PC-3 (cell line): ENCODE results near the gene ELAC2. TPM values are rescaled to one million over a fixed set of nuclear protein-coding genes. Genes with fewer than 3 reads are reported as not detected.

ENCODE experiments used
- ATAC-seq: fragments of 200-7000 bp; cut with Tn5 transposase; 2 replicates; pipeline ENCODE4 v1.9.1; 2020; ENCODE audit warnings: mild to moderate bottlenecking, moderate library complexity
- BruUV-seq: library from RNA; stranded (reverse); fragments of 400-500 nt; replicated peaks from 2 replicates; lab custom pipeline; 2021; lab: Mats Ljungman, UMichigan
- CTCF ChIA-PET: fragments of 300-600 bp; sonication (Branson Sonifier 250); formaldehyde crosslinking; loops from one replicate; lab custom pipeline; 2022; ENCODE audit warnings: antibody characterized with exemption; lab: Charles Lee
- POLR2A ChIA-PET: fragments of 300-600 bp; sonication (Branson Sonifier 250); formaldehyde crosslinking; loops from one replicate; lab custom pipeline; 2022; ENCODE audit warnings: antibody characterized with exemption; ENCODE audit not compliant: unreplicated experiment; lab: Charles Lee
- DNase-seq: peaks from one replicate; pipeline ENCODE4 v3.0.0-alpha.2; 2015
- H2AFZ ChIP-seq: fragments of 300-600 bp; sonication (generic); 2 replicates; pipeline ENCODE4 v1.6.0; 2016; ENCODE audit warnings: antibody characterized with exemption, low read length
- H3F3A ChIP-seq: fragments of 300-600 bp; sonication (generic); one replicate; pipeline ENCODE4 v1.6.0; 2017; ENCODE audit warnings: antibody characterized with exemption, low read length, control low read depth, mild to moderate bottlenecking; ENCODE audit not compliant: unreplicated experiment
- H3K27ac ChIP-seq: fragments of 300-600 bp; sonication (generic); 2 replicates; pipeline ENCODE4 v1.5.1; 2016; ENCODE audit warnings: mild to moderate bottlenecking, low read length
- H3K27me3 ChIP-seq: fragments of 300-600 bp; sonication (generic); 2 replicates; pipeline ENCODE4 v1.6.1; 2016; ENCODE audit warnings: low read length, mixed read lengths
- H3K36me3 ChIP-seq: fragments of 300-600 bp; sonication (generic); 2 replicates; pipeline ENCODE4 v1.6.1; 2016; ENCODE audit warnings: low read depth, mixed run types, low read length, mixed read lengths
- H3K4me1 ChIP-seq: fragments of 300-600 bp; sonication (generic); 2 replicates; pipeline ENCODE4 v1.5.1; 2016; ENCODE audit warnings: low read length; ENCODE audit not compliant: insufficient read depth
- H3K4me2 ChIP-seq: fragments of 300-600 bp; sonication (generic); 2 replicates; pipeline ENCODE4 v1.6.0; 2016; ENCODE audit warnings: low read length
- H3K4me3 ChIP-seq: fragments of 300-600 bp; sonication (generic); 2 replicates; pipeline ENCODE4 v1.5.1; 2016; ENCODE audit warnings: mild to moderate bottlenecking, low read length, mixed read lengths
- H3K79me2 ChIP-seq: fragments of 300-600 bp; sonication (generic); 2 replicates; pipeline ENCODE4 v1.6.1; 2017; ENCODE audit warnings: low read length, mixed read lengths
- H3K9ac ChIP-seq: fragments of 300-600 bp; sonication (generic); 2 replicates; pipeline ENCODE4 v1.6.0; 2016; ENCODE audit warnings: mild to moderate bottlenecking, low read length
- H3K9me2 ChIP-seq: fragments of 300-600 bp; sonication (generic); replicated peaks from 2 replicates; pipeline ENCODE4 v1.6.1; 2016; ENCODE audit warnings: mixed run types, low read length, mixed read lengths
- H3K9me3 ChIP-seq: fragments of 300-600 bp; sonication (generic); 2 replicates; pipeline ENCODE4 v1.6.1; 2016; ENCODE audit warnings: low read length, mixed read lengths
- H4K20me1 ChIP-seq: fragments of 300-600 bp; sonication (generic); 2 replicates; pipeline ENCODE4 v1.6.1; 2016; ENCODE audit warnings: low read length, mixed read lengths
- CTCF ChIP-seq: fragments of 300-600 bp; sonication (generic); conservative IDR thresholded peaks from 2 replicates; pipeline ENCODE4 v1.5.1; 2017; ENCODE audit warnings: antibody characterized with exemption, low read depth, mild to moderate bottlenecking, low read length
- EZH2 ChIP-seq: fragments of 300-600 bp; sonication (generic); IDR thresholded peaks from one replicate; pipeline ENCODE4 v1.6.1; 2017; ENCODE audit warnings: antibody characterized with exemption, mild to moderate bottlenecking, low read length; ENCODE audit not compliant: unreplicated experiment
- EZH2phosphoT487 ChIP-seq: fragments of 300-600 bp; sonication (generic); IDR thresholded peaks from 2 replicates; pipeline ENCODE4 v1.6.1; 2018; ENCODE audit warnings: mild to moderate bottlenecking, antibody characterized with exemption, low read length, borderline replicate concordance
- intact Hi-C: fragments of 100-400 bp; cut with micrococcal nuclease; formaldehyde crosslinking; loops from 2 replicates; pipeline ENCODE4 v1.9.0; 2023
- total RNA-seq: library from RNA; depleted of rRNA; stranded (reverse); fragments of >200 nt; gene quantifications from 2 replicates; pipeline ENCODE4 v1.2.3, GENCODE V29; 2014

The ELAC2 gene
- total RNA-seq, 1 experiment from 2014 or later = 270 TPM

- Histone ChIP-seq H3K27ac (no peak overlapping the region), H3K79me2 (no peaks in the 10 kb centered on the region), H3K4me3 (no peak overlapping the region), H2AFZ (no peak overlapping the region), H3K36me3 (no peaks in the 10 kb centered on the region), H3F3A (no peaks in the 10 kb centered on the region), H3K9me2 (no peaks in the 10 kb centered on the region), H3K9me3 (no peaks in the 10 kb centered on the region), H3K4me2 (no peak overlapping the region), H3K4me1 (no peaks in the 10 kb centered on the region), H3K27me3 (peaks cover 5% of the 10 kb centered on the region; the same call in 1 of the 2 replicates), H4K20me1 (no peaks in the 10 kb centered on the region), H3K9ac (no peak overlapping the region)
- TF ChIP-seq CTCF (no peak), EZH2 (no peak), EZH2phosphoT487 (no peak)
- intact Hi-C loops = no loop called here
- no TSS peak for BruUV-seq
- ChIA-PET POLR2A (no interaction called here), CTCF (no interaction called here)
- ATAC-seq = no peak
- no peak for DNase-seq
Measured at GRCh38 chr17:12977008-12977751, 40.6 kb downstream of the ELAC2 start.

- no peak overlapping the region for H3K27ac ChIP-seq
- no peaks in the 10 kb centered on the region for H4K20me1 ChIP-seq
- no peaks in the 10 kb centered on the region for H3K9me2 ChIP-seq
- CTCF ChIA-PET = no interaction called here
- no peaks in the 10 kb centered on the region for H3K79me2 ChIP-seq
- no peak overlapping the region for H2AFZ ChIP-seq
- H3K27me3 ChIP-seq = peaks cover 20% of the 10 kb centered on the region
- H3K4me3 ChIP-seq = no peak overlapping the region
- no peaks in the 10 kb centered on the region for H3F3A ChIP-seq
- POLR2A ChIA-PET = no interaction called here
- ATAC-seq (no peak), DNase-seq (no peak)
- no peaks in the 10 kb centered on the region for H3K9me3 ChIP-seq
- no peaks in the 10 kb centered on the region for H3K36me3 ChIP-seq
- TF ChIP-seq EZH2 = no peak
- no peak for TF ChIP-seq CTCF
- TF ChIP-seq EZH2phosphoT487 = no peak
- intact Hi-C loops = no loop called here
- no TSS peak for BruUV-seq
- no peak overlapping the region for H3K4me2 ChIP-seq
- H3K9ac ChIP-seq = no peak overlapping the region
- H3K4me1 ChIP-seq = no peaks in the 10 kb centered on the region
Measured at GRCh38 chr17:12974005-12974531, 43.8 kb downstream of the ELAC2 start.

- H2AFZ ChIP-seq = no peak overlapping the region
- ChIA-PET CTCF (no interaction called here), POLR2A (no interaction called here)
- no peaks in the 10 kb centered on the region for H3K4me1 ChIP-seq
- H4K20me1 ChIP-seq = no peaks in the 10 kb centered on the region
- BruUV-seq = no TSS peak
- TF ChIP-seq EZH2phosphoT487 (no peak), CTCF (no peak), EZH2 (no peak)
- intact Hi-C loops = no loop called here
- no peaks in the 10 kb centered on the region for H3K9me2 ChIP-seq
- ATAC-seq (no peak), DNase-seq (no peak)
- H3K27me3 ChIP-seq = peaks cover 20% of the 10 kb centered on the region
- no peak overlapping the region for H3K4me2 ChIP-seq
- no peaks in the 10 kb centered on the region for H3F3A ChIP-seq
- H3K79me2 ChIP-seq = no peaks in the 10 kb centered on the region
- H3K9ac ChIP-seq = no peak overlapping the region
- no peaks in the 10 kb centered on the region for H3K36me3 ChIP-seq
- H3K9me3 ChIP-seq = no peaks in the 10 kb centered on the region
- no peak overlapping the region for H3K4me3 ChIP-seq
- no peak overlapping the region for H3K27ac ChIP-seq
Measured at GRCh38 chr17:12973496-12974004, 44.3 kb downstream of the ELAC2 start.
